K562 (cell line): ENCODE measurements around the gene P4HB. TPM values are rescaled to one million over a fixed set of nuclear protein-coding genes. Genes with fewer than 3 reads are reported as not detected.

Experiments used
- ATAC-seq: fragments of 200-7000 bp; cut with Tn5 transposase; 3 replicates; pipeline ENCODE4 v1.9.1; 2020; ENCODE audit warnings: moderate library complexity
- BruUV-seq: library from RNA; stranded (reverse); fragments of 400-500 nt; replicated peaks from 2 replicates; lab custom pipeline; 2021; lab: Mats Ljungman, UMichigan
- CTCF ChIA-PET: fragments of 300-600 bp; formaldehyde crosslinking; extraction: SDS; loops from one replicate; lab custom pipeline; 2021; ENCODE audit warnings: low intra/inter-chr PET ratio; lab: Yijun Ruan, JAX
- POLR2A ChIA-PET: fragments of 300-600, 350-650 bp; sonication (Branson Sonifier 250); formaldehyde crosslinking; extraction: SDS; loops from one replicate; lab custom pipeline; 2021; ENCODE audit warnings: antibody characterized with exemption, inconsistent platforms; lab: Yijun Ruan, JAX
- DNase-seq, 4 experiments: peaks; one replicate each; pipeline versions ENCODE4 v3.0.0 to v3.0.0-alpha.2; 2011 to 2018; ENCODE audit warnings: low spot score in 3 of 4, mixed read lengths in 3 of 4; ENCODE audit errors: extremely low read depth in 1 of 4
- FAIRE-seq: peaks from 2 replicates; lab custom pipeline; 2011; peaks lifted over from hg19 to GRCh38; lab: Jason Lieb, UNC
- H2AFZ ChIP-seq: 2 replicates; pipeline ENCODE4 v1.6.0; 2011; ENCODE audit warnings: low read depth, low read length, control low read depth, inconsistent platforms
- H3K27ac ChIP-seq: fragments of 200-600 bp; 3 replicates; pipeline ENCODE4 v1.8.0; 2011; ENCODE audit warnings: low read depth, mild to moderate bottlenecking, control low read depth, inconsistent platforms, low read length, moderate library complexity, mixed read lengths; ENCODE audit errors: extremely low read depth
- H3K27me3 ChIP-seq, 2 experiments: fragments of 300-600 bp in 1 of 2; 2 replicates in 1 of 2; 3 replicates in 1 of 2; pipeline versions ENCODE4 v1.6.0 to v1.8.0; 2011; ENCODE audit warnings: inconsistent platforms in 2 of 2, low read length in 2 of 2, mild to moderate bottlenecking in 1 of 2, mixed read lengths in 1 of 2, moderate library complexity in 1 of 2; ENCODE audit not compliant: control insufficient read depth in 2 of 2, insufficient read depth in 2 of 2
- H3K36me3 ChIP-seq: fragments of 300-600 bp; 3 replicates; pipeline ENCODE4 v1.8.0; 2011; ENCODE audit warnings: mild to moderate bottlenecking, low read length, inconsistent platforms; ENCODE audit not compliant: control insufficient read depth, insufficient read depth
- H3K4me1 ChIP-seq, 2 experiments: fragments of 200-600 bp in 1 of 2; replicated peaks in 1 of 2; 2 replicates in 1 of 2; 3 replicates in 1 of 2; pipeline versions ENCODE4 v1.5.1 to v1.8.0; 2011; ENCODE audit warnings: inconsistent platforms in 2 of 2, low read length in 2 of 2, mild to moderate bottlenecking in 1 of 2, mixed read lengths in 1 of 2, moderate library complexity in 1 of 2; ENCODE audit not compliant: control insufficient read depth in 2 of 2, insufficient read depth in 2 of 2
- H3K4me2 ChIP-seq: 2 replicates; pipeline ENCODE4 v1.6.1; 2011; ENCODE audit warnings: low read length, control low read depth, inconsistent platforms, mixed read lengths; ENCODE audit not compliant: insufficient read depth
- H3K4me3 ChIP-seq: fragments of 200-600 bp; sonication (generic), shearing (Covaris generic); 2 replicates; pipeline ENCODE4 v1.5.1; 2016; ENCODE audit warnings: control low read depth, inconsistent platforms
- H3K79me2 ChIP-seq: fragments of 200-600 bp; 3 replicates; pipeline ENCODE4 v1.8.0; 2011; ENCODE audit warnings: low read length, inconsistent platforms; ENCODE audit not compliant: control insufficient read depth, insufficient read depth
- H3K9ac ChIP-seq, 2 experiments: 2 replicates each; pipeline versions ENCODE4 v1.6.0 to v1.6.1; 2011; ENCODE audit warnings: low read depth in 2 of 2, low read length in 2 of 2, control low read depth in 1 of 2, inconsistent platforms in 1 of 2, mild to moderate bottlenecking in 1 of 2, mixed read lengths in 1 of 2; ENCODE audit not compliant: insufficient read depth in 1 of 2
- H3K9me1 ChIP-seq: one replicate; pipeline ENCODE4 v1.6.0; 2011; ENCODE audit warnings: inconsistent platforms, mild to moderate bottlenecking, low read length, moderate library complexity; ENCODE audit not compliant: control insufficient read depth, insufficient read depth
- H3K9me3 ChIP-seq: replicated peaks from 2 replicates; pipeline ENCODE4 v1.5.1; 2011; ENCODE audit warnings: low read depth, low read length, inconsistent platforms; ENCODE audit not compliant: control insufficient read depth, insufficient read depth
- H4K20me1 ChIP-seq: replicated peaks from 2 replicates; pipeline ENCODE4 v1.6.1; 2011; ENCODE audit warnings: low read length, inconsistent platforms, mixed read lengths; ENCODE audit not compliant: control insufficient read depth, insufficient read depth
- ELK1 ChIP-seq: sonication (generic); formaldehyde crosslinking; IDR thresholded peaks from 2 replicates; pipeline ENCODE4 v1.8.1; 2022; ENCODE audit warnings: missing genetic modification reagents
- GATA2 ChIP-seq: sonication (generic); formaldehyde crosslinking; IDR thresholded peaks from 2 replicates; pipeline ENCODE4 v1.4.0; 2020; ENCODE audit warnings: mild to moderate bottlenecking, missing genetic modification reagents
- ILK ChIP-seq: fragments of 450-650 bp; IDR thresholded peaks from 2 replicates; pipeline ENCODE4 v1.6.1; 2016; ENCODE audit warnings: missing genetic modification characterization, low read depth, mild to moderate bottlenecking, missing compliant biosample characterization, moderate library complexity, borderline replicate concordance
- MAX ChIP-seq: sonication (generic); formaldehyde crosslinking; IDR thresholded peaks from 2 replicates; pipeline ENCODE4 v1.9.0; 2022; ENCODE audit warnings: mild to moderate bottlenecking, missing genetic modification reagents
- MBD1 ChIP-seq: fragments of 250-450 bp; sonication (Bioruptor Pico); IDR thresholded peaks from 2 replicates; pipeline ENCODE4 v1.8.0; 2022; ENCODE audit warnings: inconsistent platforms
- PHB ChIP-seq: fragments of 250-450 bp; sonication (Bioruptor Pico); IDR thresholded peaks from 2 replicates; pipeline ENCODE4 v1.5.0; 2021
- SETDB1 ChIP-seq: IDR thresholded peaks from one replicate; pipeline ENCODE4 v1.6.1; 2012; ENCODE audit warnings: low read length, control low read depth, inconsistent platforms
- SMARCC2 ChIP-seq: fragments of 450-650 bp; IDR thresholded peaks from 2 replicates; pipeline ENCODE4 v1.6.1; 2017; ENCODE audit warnings: antibody characterized with exemption, moderate library complexity, mild to moderate bottlenecking, low read depth
- WHSC1 ChIP-seq: IDR thresholded peaks from one replicate; pipeline ENCODE4 v1.6.1; 2012; ENCODE audit warnings: low read length, control low read depth, inconsistent platforms
- ZNF197 ChIP-seq: fragments of 200-800 bp; sonication (Bioruptor generic); IDR thresholded peaks from 2 replicates; pipeline ENCODE4 v1.6.1; 2016; ENCODE audit warnings: low read depth, missing genetic modification characterization, missing compliant biosample characterization
- ZNF277 ChIP-seq: fragments of 250-450 bp; sonication (Bioruptor Pico); IDR thresholded peaks from 2 replicates; pipeline ENCODE4 v1.8.0; 2022; ENCODE audit warnings: inconsistent platforms, mild to moderate bottlenecking, moderate library complexity, borderline replicate concordance
- ZNF589 ChIP-seq: fragments of 200-800 bp; sonication (Bioruptor generic); IDR thresholded peaks from 2 replicates; pipeline ENCODE4 v1.6.1; 2016; ENCODE audit warnings: low read depth, missing genetic modification characterization, missing compliant biosample characterization
- ZNF699 ChIP-seq: fragments of 250-450 bp; sonication (Bioruptor Pico); IDR thresholded peaks from 2 replicates; pipeline ENCODE4 v1.8.0; 2021; ENCODE audit warnings: mild to moderate bottlenecking, moderate library complexity; ENCODE audit not compliant: insufficient replicate concordance
- WGBS: fragments of 100-300 bp; shearing (Covaris generic); methylation state at CpG from one replicate; pipeline ENCODE4 v1.1.6; 2016; ENCODE audit warnings: low coverage, mixed read lengths; ENCODE audit not compliant: insufficient coverage; ENCODE audit errors: missing lambda C conversion rate; 5-methylcytosine and 5-hydroxymethylcytosine counted together
- in situ Hi-C: fragments of 300-500 bp; cut with MboI; formaldehyde crosslinking; loops from 4 replicates; pipeline ENCODE4 v1.15.0; 2018; ENCODE audit warnings: inconsistent platforms, mixed read lengths
- intact Hi-C: fragments of 100-400 bp; cut with micrococcal nuclease; formaldehyde crosslinking; loops from 2 replicates; pipeline ENCODE4 v1.14.2; 2022
- polyA plus RNA-seq, 8 experiments: library from polyadenylated mRNA; depleted of rRNA in 4 of 8; stranded (reverse) in 5 of 8; unstranded in 3 of 8; fragments of >200 nt; fragmentation: Nextera tagmentation in 2 of 8; fragmentation: Illumina TruSeq in 1 of 8; extraction: Ambion mirVana in 2 of 8; extraction: Trizol in 1 of 8; gene quantifications; 2 replicates each; pipeline versions ENCODE4 v1.2.1 to v1.2.3, GENCODE V29; 2011 to 2014; ENCODE audit warnings: inconsistent platforms in 1 of 8, missing spikeins in 1 of 8
- total RNA-seq, 7 experiments: library from RNA; depleted of rRNA in 6 of 7; stranded (reverse); fragments of >200 nt in 6 of 7; fragmentation: Illumina TruSeq in 2 of 7; extraction: Trizol in 2 of 7; gene quantifications; 2 replicates each; pipeline versions ENCODE4 v1.2.1 to v1.2.3, GENCODE V29; 2011 to 2021; ENCODE audit warnings: low replicate concordance in 1 of 7

P4HB gene
- total and polyA plus RNA-seq, 9 of the 15 experiments (the other 6 are each of a cell fraction or from before 2014, with no cell fraction given) = 4.4 to 645 (median 325) TPM

GRCh38 chr17:81868674-81869220 lies 8.4 kb upstream of the P4HB start:
- Histone ChIP-seq H4K20me1 (peaks cover 41% of the 10 kb centered on the region), H2AFZ (no peak overlapping the region), H3K4me3 (peak overlapping the region; percentile 93; the same call in 1 of the 2 replicates), H3K4me2 (peak overlapping the region; percentile 93), H3K9ac (peak overlapping the region; percentile 88 to 98; a peak in 3 of 4 replicates), H3K27ac (peak overlapping the region; percentile 93), H3K9me3 (no peaks in the 10 kb centered on the region), H3K27me3 (no peaks in the 10 kb centered on the region), H3K4me1 (peaks cover 30 to 84% of the 10 kb centered on the region in 2 experiments), H3K9me1 (no peaks in the 10 kb centered on the region), H3K36me3 (peaks cover 51% of the 10 kb centered on the region; the same call in 2 of the 3 replicates), H3K79me2 (peaks cover 60% of the 10 kb centered on the region)
- ATAC-seq (peak; percentile 44), DNase-seq (peak; percentile 61 to 89 (median 72)), FAIRE-seq (peak; percentile 81)
- BruUV-seq = TSS peak; percentile 72
- ChIA-PET POLR2A (interaction anchor here (0.6 to 2.6 kb wide), 16 partner anchors 8 to 527 kb away, joined by 3 to 13 read pairs (median 4); partner anchors contain the start of gene P4HB), CTCF (interaction anchor here (0.8 to 1.0 kb wide), 2 partner anchors 84 to 135 kb away, joined by 3 read pairs; no protein-coding TSS in a partner anchor)
- in situ Hi-C loops = no loop called here
- 40% methylated on average over 19 of the region's 30 CpGs for WGBS
- intact Hi-C loops = no loop called here
- TF ChIP-seq SETDB1 (no peak), ELK1 (CRISPR knock-in tag) (no peak), ZNF589 (peak; percentile 36; the same call in 1 of the 2 replicates), ZNF197 (CRISPR knock-in tag) (no peak), ZNF699 (no peak), PHB (no peak), GATA2 (CRISPR knock-in tag) (no peak; the same call in 1 of the 2 replicates), ILK (tag) (no peak), MBD1 (no peak), ZNF277 (CRISPR knock-in tag) (no peak), SMARCC2 (no peak), MAX (CRISPR knock-in tag) (no peak), WHSC1 (no peak)
